GM12873 (cell line): ENCODE measurements around the gene IL17B.

Source experiments
- CTCF ChIP-seq: IDR thresholded peaks from 2 replicates; pipeline ENCODE4 v1.5.1; 2012; ENCODE audit warnings: low read depth, mild to moderate bottlenecking, moderate library complexity, low read length, control low read depth; ENCODE audit not compliant: insufficient read depth; ENCODE audit errors: missing control alignments

IL17B gene

GRCh38 chr5:149376104-149376503 is 3.0 kb downstream of the IL17B start:
- TF ChIP-seq CTCF = no peak

GRCh38 chr5:149375434-149375833 is 3.7 kb downstream of the IL17B start:
- no peak for TF ChIP-seq CTCF

- TF ChIP-seq CTCF = no peak
These were observed 4.3 kb downstream of the IL17B start for GRCh38 chr5:149374801-149375200.

GRCh38 chr5:149374303-149374702 is 4.8 kb downstream of the IL17B start:
- no peak for TF ChIP-seq CTCF

GRCh38 chr5:149372932-149373331 is 6.2 kb downstream of the IL17B start:
- TF ChIP-seq CTCF = no peak

GRCh38 chr5:149372076-149372795 is 6.9 kb downstream of the IL17B start:
- TF ChIP-seq CTCF = no peak

- TF ChIP-seq CTCF = peak; percentile 94
These were observed 7.7 kb downstream of the IL17B start for GRCh38 chr5:149371296-149371962.
